CD4-positive, alpha-beta T cell (primary cell): Measurements from ENCODE around the gene SCD5. TPM values are rescaled to one million over a fixed set of nuclear protein-coding genes. Genes with fewer than 3 reads are reported as not detected.
"Not testable (repeated sequence)": the region's sequence is repeated elsewhere in the genome, so short reads cannot be mapped to it uniquely, and the experiment has no call there.

Experiments
- ATAC-seq: fragments of 200-7000 bp; cut with Tn5 transposase; one replicate; pipeline ENCODE4 v1.10.0; 2022; ENCODE audit warnings: mild to moderate bottlenecking; ENCODE audit not compliant: poor library complexity
- CTCF ChIA-PET: fragments of 350-600 bp; sonication (Branson Sonifier 250); formaldehyde crosslinking; loops from one replicate; lab custom pipeline; 2021; ENCODE audit warnings: antibody characterized with exemption, inconsistent platforms; lab: Charles Lee
- POLR2A ChIA-PET: fragments of 350-600 bp; sonication (Branson Sonifier 250); formaldehyde crosslinking; loops from one replicate; lab custom pipeline; 2021; ENCODE audit warnings: antibody characterized with exemption, inconsistent platforms; lab: Charles Lee
- DNase-seq, 14 experiments: peaks; one replicate each; pipeline ENCODE4 v3.0.0-alpha.2; 2013 to 2020; ENCODE audit warnings: mixed read lengths in 2 of 14
- H3K27ac ChIP-seq, 2 donors: one replicate each; pipeline versions ENCODE4 v1.5.1 to v1.7.0; 2013; ENCODE audit warnings: low read length in 2 of 2, low read depth in 1 of 2, mild to moderate bottlenecking in 1 of 2
- H3K27me3 ChIP-seq, 2 experiments: 1 replicate in 1 of 2; 2 replicates in 1 of 2; pipeline versions ENCODE4 v1.6.1 to v1.7.0; 2013; ENCODE audit warnings: low read length in 2 of 2, control low read depth in 1 of 2, mild to moderate bottlenecking in 1 of 2, moderate library complexity in 1 of 2; ENCODE audit not compliant: insufficient read depth in 2 of 2, control insufficient read depth in 1 of 2
- H3K36me3 ChIP-seq: one replicate; pipeline ENCODE4 v1.6.1; 2013; ENCODE audit warnings: low read length, control low read depth; ENCODE audit not compliant: insufficient read depth
- H3K4me1 ChIP-seq: one replicate; pipeline ENCODE4 v1.6.1; 2013; ENCODE audit warnings: low read length, control low read depth; ENCODE audit not compliant: insufficient read depth
- H3K4me3 ChIP-seq: one replicate; pipeline ENCODE4 v1.5.1; 2013; ENCODE audit warnings: mild to moderate bottlenecking, low read length, moderate library complexity
- H3K9me3 ChIP-seq, 2 experiments: 1 replicate in 1 of 2; 2 replicates in 1 of 2; pipeline versions ENCODE4 v1.6.1 to v1.7.0; 2013; ENCODE audit warnings: low read length in 2 of 2, mild to moderate bottlenecking in 2 of 2, control low read depth in 1 of 2, moderate library complexity in 1 of 2; ENCODE audit not compliant: control insufficient read depth in 1 of 2, insufficient read depth in 1 of 2
- H3K27ac Mint-ChIP-seq: one replicate; pipeline ENCODE4 v1.8.0; 2020; ENCODE audit warnings: mixed read lengths
- H3K27me3 Mint-ChIP-seq: one replicate; pipeline ENCODE4 v1.8.0; 2021; ENCODE audit warnings: mixed read lengths
- H3K36me3 Mint-ChIP-seq: one replicate; pipeline ENCODE4 v1.8.0; 2021; ENCODE audit warnings: low read depth, mixed read lengths
- H3K4me1 Mint-ChIP-seq: one replicate; pipeline ENCODE4 v1.8.0; 2021; ENCODE audit warnings: low read depth, mixed read lengths
- H3K4me3 Mint-ChIP-seq: one replicate; pipeline ENCODE4 v1.8.0; 2020; ENCODE audit warnings: mild to moderate bottlenecking, mixed read lengths
- H3K9me3 Mint-ChIP-seq: one replicate; pipeline ENCODE4 v1.8.0; 2020; ENCODE audit warnings: mixed read lengths
- intact Hi-C, 2 experiments: fragments of 100-400 bp; cut with DNase I in 1 of 2; cut with micrococcal nuclease in 1 of 2; formaldehyde crosslinking; loops; one replicate each; pipeline versions ENCODE4 v1.15.1 to v1.9.0; 2023 to 2025; cut with DNase I, micrococcal nuclease
- total RNA-seq, 174 experiments: library from RNA in 2 of 174; stranded (reverse) in 2 of 174; gene quantifications; one replicate each; pipeline ENCODE4 v1.2.3 and lab custom pipeline; 2021 to 2026
- TF ChIP-seq, protein P1 (sequence below): fragments of 200-600 bp; IDR thresholded peaks from one replicate; pipeline ENCODE4 v1.8.0; 2022; ENCODE audit warnings: antibody characterized with exemption, mild to moderate bottlenecking

Gene SCD5
- total RNA-seq, 2 experiments from 2014 or later: 0.14 to 0.25 TPM

DNA sequence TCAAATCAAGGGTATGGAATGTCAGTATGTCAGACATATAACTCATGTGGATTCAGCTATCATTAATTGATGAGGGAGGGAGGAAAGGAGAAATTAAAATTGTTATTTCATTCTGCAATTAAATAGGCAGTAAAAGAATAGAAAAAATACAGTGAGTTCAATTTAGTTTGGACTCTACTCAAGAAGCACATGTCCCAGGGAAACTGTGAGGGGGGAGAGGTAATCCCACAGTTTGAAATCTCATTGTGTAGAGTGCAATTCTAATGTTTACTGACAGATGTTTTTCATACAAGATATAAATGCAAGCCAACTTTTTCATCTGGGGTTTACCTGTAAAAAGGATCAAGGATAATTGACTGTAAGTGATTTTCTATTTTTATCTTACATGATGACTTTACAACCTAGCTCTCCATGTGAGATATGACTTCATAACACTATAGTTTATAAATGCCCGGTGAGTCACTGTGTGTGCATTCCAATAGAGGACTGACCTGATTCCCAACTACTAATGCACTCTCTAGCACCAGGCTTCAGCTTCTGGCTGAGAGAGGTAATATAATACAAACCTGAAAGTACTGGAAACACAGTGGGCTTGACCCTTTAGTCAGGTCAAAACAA, 35.2 kb upstream of the SCD5 start:
- POLR2A ChIA-PET: no interaction called here
- CTCF ChIA-PET: no interaction called here

DNA sequence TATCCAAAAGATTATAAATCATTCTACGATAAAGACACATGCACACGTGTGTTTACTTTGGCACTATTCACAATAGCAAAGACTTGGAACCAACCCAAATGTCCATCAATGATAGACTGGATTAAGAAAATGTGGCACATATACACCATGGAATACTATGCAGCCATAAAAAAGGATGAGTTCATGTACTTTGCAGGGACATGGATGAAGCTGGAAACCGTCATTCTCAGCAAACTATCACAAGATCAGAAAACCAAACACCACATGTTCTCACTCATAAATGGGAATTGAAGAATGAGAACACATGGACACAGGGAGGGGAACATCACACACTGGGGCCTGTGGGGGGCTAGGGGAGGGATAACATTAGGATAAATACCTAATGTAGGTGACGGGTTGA, 34.5 kb upstream of the SCD5 start:
- CTCF ChIA-PET: not testable (repeated sequence)
- peaks cover 42% of the 10 kb centered on the region for H3K36me3 ChIP-seq
- H3K36me3 Mint-ChIP-seq: peaks cover 79% of the 10 kb centered on the region

More for the DNA sequence above, 35.2 kb upstream of the SCD5 start:
- TF ChIP-seq, protein P1, sequence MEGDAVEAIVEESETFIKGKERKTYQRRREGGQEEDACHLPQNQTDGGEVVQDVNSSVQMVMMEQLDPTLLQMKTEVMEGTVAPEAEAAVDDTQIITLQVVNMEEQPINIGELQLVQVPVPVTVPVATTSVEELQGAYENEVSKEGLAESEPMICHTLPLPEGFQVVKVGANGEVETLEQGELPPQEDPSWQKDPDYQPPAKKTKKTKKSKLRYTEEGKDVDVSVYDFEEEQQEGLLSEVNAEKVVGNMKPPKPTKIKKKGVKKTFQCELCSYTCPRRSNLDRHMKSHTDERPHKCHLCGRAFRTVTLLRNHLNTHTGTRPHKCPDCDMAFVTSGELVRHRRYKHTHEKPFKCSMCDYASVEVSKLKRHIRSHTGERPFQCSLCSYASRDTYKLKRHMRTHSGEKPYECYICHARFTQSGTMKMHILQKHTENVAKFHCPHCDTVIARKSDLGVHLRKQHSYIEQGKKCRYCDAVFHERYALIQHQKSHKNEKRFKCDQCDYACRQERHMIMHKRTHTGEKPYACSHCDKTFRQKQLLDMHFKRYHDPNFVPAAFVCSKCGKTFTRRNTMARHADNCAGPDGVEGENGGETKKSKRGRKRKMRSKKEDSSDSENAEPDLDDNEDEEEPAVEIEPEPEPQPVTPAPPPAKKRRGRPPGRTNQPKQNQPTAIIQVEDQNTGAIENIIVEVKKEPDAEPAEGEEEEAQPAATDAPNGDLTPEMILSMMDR: no peak
- H3K9me3 ChIP-seq: no peaks in the 10 kb centered on the region
- no peak for DNase-seq
- no peak for ATAC-seq
- no peaks in the 10 kb centered on the region for H3K27me3 Mint-ChIP-seq
- no peaks in the 10 kb centered on the region for H3K4me1 Mint-ChIP-seq
- H3K4me3 Mint-ChIP-seq: no peak overlapping the region
- H3K9me3 Mint-ChIP-seq: no peaks in the 10 kb centered on the region
- no peak overlapping the region for H3K27ac ChIP-seq
- no peaks in the 10 kb centered on the region for H3K4me1 ChIP-seq
- H3K27me3 ChIP-seq: no peaks in the 10 kb centered on the region
- H3K36me3 ChIP-seq: peaks cover 42% of the 10 kb centered on the region
- intact Hi-C loops: no loop called here
- H3K27ac Mint-ChIP-seq: no peak overlapping the region
- H3K4me3 ChIP-seq: no peak overlapping the region
- H3K36me3 Mint-ChIP-seq: peaks cover 79% of the 10 kb centered on the region

DNA sequence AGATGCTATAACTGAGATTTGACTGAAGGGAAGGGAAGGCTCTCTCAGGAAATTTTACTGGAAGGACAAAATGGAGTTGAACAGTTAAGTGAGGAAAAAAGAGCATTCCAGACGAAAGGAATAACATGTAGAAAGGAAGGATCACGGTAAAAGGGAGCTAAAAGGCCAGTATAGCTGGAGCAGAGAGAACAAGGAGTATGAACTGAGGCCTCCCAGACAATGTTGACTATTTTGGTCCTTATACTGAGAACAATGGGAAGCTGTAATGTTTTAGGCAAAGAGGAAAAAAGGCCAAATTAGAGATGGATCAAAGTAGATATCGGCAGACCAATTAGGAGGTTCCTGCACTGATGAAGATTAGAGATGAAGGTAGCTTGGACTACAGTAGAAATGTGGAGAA, 26.8 kb upstream of the SCD5 start:
- no peak overlapping the region for H3K4me3 ChIP-seq
- CTCF ChIA-PET: no interaction called here
- Mint-ChIP-seq H3K36me3 (peaks cover 89% of the 10 kb centered on the region), H3K4me1 (no peaks in the 10 kb centered on the region), H3K27me3 (no peaks in the 10 kb centered on the region), H3K27ac (no peak overlapping the region), H3K4me3 (no peak overlapping the region), H3K9me3 (no peaks in the 10 kb centered on the region)
- no peaks in the 10 kb centered on the region for H3K9me3 ChIP-seq
- intact Hi-C loops: loop anchor here in 1 of 2 experiments (10.0 kb wide), 1 partner anchor 361 kb away; no protein-coding TSS in a partner anchor
- no peak overlapping the region for H3K27ac ChIP-seq
- no peaks in the 10 kb centered on the region for H3K4me1 ChIP-seq
- H3K27me3 ChIP-seq: no peaks in the 10 kb centered on the region
- no peak for ATAC-seq
- H3K36me3 ChIP-seq: peaks cover 80% of the 10 kb centered on the region
- POLR2A ChIA-PET: no interaction called here
- DNase-seq: no peak
- TF ChIP-seq, protein P1: no peak

More for the DNA sequence above, 34.5 kb upstream of the SCD5 start:
- H3K4me3 Mint-ChIP-seq, POLR2A ChIA-PET, H3K4me3 ChIP-seq, H3K4me1 Mint-ChIP-seq, H3K4me1 ChIP-seq, H3K27me3 ChIP-seq, H3K27ac Mint-ChIP-seq, H3K27ac ChIP-seq, H3K9me3 ChIP-seq, DNase-seq, ATAC-seq, intact Hi-C loops, H3K27me3 Mint-ChIP-seq, H3K9me3 Mint-ChIP-seq: not testable (repeated sequence)

DNA sequence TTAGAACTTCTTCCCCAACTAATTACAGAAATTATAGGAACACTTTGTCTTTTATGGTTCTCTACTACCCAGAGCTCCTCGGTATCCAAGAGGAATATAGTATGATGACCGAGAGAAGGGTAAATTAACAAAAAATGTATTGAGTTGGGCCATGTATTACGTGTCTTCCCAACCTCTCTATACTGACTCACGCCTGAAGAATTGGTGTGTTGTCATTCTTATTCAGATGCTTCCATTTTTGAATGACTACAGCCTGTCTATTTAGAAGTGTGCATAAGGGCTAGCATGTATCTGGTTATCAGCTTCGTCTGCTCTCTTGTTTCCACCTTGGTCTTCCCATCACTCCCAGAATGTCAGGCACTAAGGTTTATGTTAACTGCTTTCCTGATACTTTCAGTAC, 24.5 kb upstream of the SCD5 start:
- Mint-ChIP-seq H3K9me3 (no peaks in the 10 kb centered on the region), H3K27me3 (no peaks in the 10 kb centered on the region), H3K4me1 (no peaks in the 10 kb centered on the region), H3K4me3 (no peak overlapping the region), H3K27ac (no peak overlapping the region), H3K36me3 (peaks cover 95% of the 10 kb centered on the region)
- Histone ChIP-seq H3K4me3 (no peak overlapping the region), H3K36me3 (peaks cover 80% of the 10 kb centered on the region), H3K27me3 (no peaks in the 10 kb centered on the region), H3K27ac (no peak overlapping the region), H3K9me3 (no peaks in the 10 kb centered on the region), H3K4me1 (no peaks in the 10 kb centered on the region)
- POLR2A ChIA-PET: no interaction called here
- intact Hi-C loops: loop anchor here in 1 of 2 experiments (10.0 kb wide), 1 partner anchor 358 kb away; no protein-coding TSS in a partner anchor
- CTCF ChIA-PET: no interaction called here
- no peak for ATAC-seq
- no peak for DNase-seq
- TF ChIP-seq, protein P1: no peak
